AG10803 (cell line): Measurements from ENCODE around the gene LRRC32.
"Not testable (repeated sequence)": the region's sequence is repeated elsewhere in the genome, so short reads cannot be mapped to it uniquely, and the experiment has no call there.

Source experiments
- DNase-seq: peaks from one replicate; pipeline ENCODE4 v3.0.0; 2010; ENCODE audit warnings: low read depth
- H3K4me3 ChIP-seq: 2 replicates; pipeline ENCODE4 v1.5.1; 2011; ENCODE audit warnings: mild to moderate bottlenecking, low read length, control low read depth
- CTCF ChIP-seq: conservative IDR thresholded peaks from 2 replicates; pipeline ENCODE4 v1.5.1; 2011; ENCODE audit warnings: mild to moderate bottlenecking, low read length, control low read depth, inconsistent platforms

LRRC32 gene

GRCh38 chr11:76653012-76653673, 17.4 kb downstream of the LRRC32 start:
- no peak for DNase-seq
- H3K4me3 ChIP-seq, result no peak overlapping the region
- TF ChIP-seq CTCF, result no peak

- TF ChIP-seq CTCF, result no peak
- no peak for DNase-seq
- H3K4me3 ChIP-seq, result no peak overlapping the region
Observed at GRCh38 chr11:76649851-76650372, 20.6 kb downstream of the LRRC32 start.

GRCh38 chr11:76649011-76649410, 21.5 kb downstream of the LRRC32 start:
- H3K4me3 ChIP-seq, result no peak overlapping the region
- no peak for DNase-seq
- TF ChIP-seq CTCF, result no peak

GRCh38 chr11:76648061-76648460, 22.5 kb downstream of the LRRC32 start:
- no peak for TF ChIP-seq CTCF
- no peak for DNase-seq

GRCh38 chr11:76646882-76647534, 23.5 kb downstream of the LRRC32 start:
- no peak overlapping the region for H3K4me3 ChIP-seq
- DNase-seq, result no peak
- TF ChIP-seq CTCF, result no peak

More at GRCh38 chr11:76648061-76648460, 22.5 kb downstream of the LRRC32 start:
- H3K4me3 ChIP-seq, result no peak overlapping the region

- no peak for DNase-seq
- H3K4me3 ChIP-seq, result no peak overlapping the region
- TF ChIP-seq CTCF, result no peak
Observed at GRCh38 chr11:76644591-76644990, 26.0 kb downstream of the LRRC32 start.

- not testable (repeated sequence) for H3K4me3 ChIP-seq, DNase-seq
Observed at GRCh38 chr11:76643711-76644110, 26.8 kb downstream of the LRRC32 start.
